HG02938 (cell line): ENCODE measurements around the gene MIEN1.
"Not testable (repeated sequence)": the region's sequence is repeated elsewhere in the genome, so short reads cannot be mapped to it uniquely, and the experiment has no call there.

Source experiments
- ATAC-seq: cut with Tn5 transposase; IDR thresholded peaks from one replicate; pipeline ENCODE4 v1.9.1; 2021; ENCODE audit warnings: mild to moderate bottlenecking, moderate library complexity; ENCODE audit not compliant: unreplicated experiment

Gene MIEN1

GRCh38 chr17:39730095-39730921, at the start of gene MIEN1:
TSS of gene MIEN1 (minus strand) at chr17:39730532. CDS start at chr17:39730495, 37 bp downstream.
- peak; percentile 78 for ATAC-seq

GRCh38 chr17:39777534-39778365, 47.4 kb upstream of the MIEN1 start:
- ATAC-seq = peak; percentile 42

- ATAC-seq = no peak
Observed at GRCh38 chr17:39776252-39776651, 45.9 kb upstream of the MIEN1 start.

- no peak for ATAC-seq
Observed at GRCh38 chr17:39775031-39775430, 44.7 kb upstream of the MIEN1 start.

- no peak for ATAC-seq
Observed at GRCh38 chr17:39774047-39774446, 43.7 kb upstream of the MIEN1 start.

GRCh38 chr17:39772987-39773934, 42.9 kb upstream of the MIEN1 start:
- no peak for ATAC-seq

- no peak for ATAC-seq
Observed at GRCh38 chr17:39772415-39772814, 42.1 kb upstream of the MIEN1 start.

- ATAC-seq = peak; percentile 41
Observed at GRCh38 chr17:39769974-39770587, 39.7 kb upstream of the MIEN1 start.

GRCh38 chr17:39767147-39767546, 36.8 kb upstream of the MIEN1 start:
- ATAC-seq = no peak

GRCh38 chr17:39765766-39766165, 35.4 kb upstream of the MIEN1 start:
- ATAC-seq = no peak

GRCh38 chr17:39765175-39765574, 34.8 kb upstream of the MIEN1 start:
- no peak for ATAC-seq

GRCh38 chr17:39764171-39764570, 33.8 kb upstream of the MIEN1 start:
- not testable (repeated sequence) for ATAC-seq

GRCh38 chr17:39763051-39763820, 32.9 kb upstream of the MIEN1 start:
- ATAC-seq = no peak

GRCh38 chr17:39761861-39762496, 31.6 kb upstream of the MIEN1 start:
- no peak for ATAC-seq

GRCh38 chr17:39759204-39759603, 28.9 kb upstream of the MIEN1 start:
- ATAC-seq = no peak

GRCh38 chr17:39757931-39758873, 27.9 kb upstream of the MIEN1 start:
- ATAC-seq = no peak

- ATAC-seq = no peak
Observed at GRCh38 chr17:39757176-39757662, 26.9 kb upstream of the MIEN1 start.
